Cardiac fibroblast (primary cell): Measurements from ENCODE around the gene GIGYF2.
A peak's percentile ranks its signal among the peaks of the same experiment; 100 is the strongest.
"Not testable (repeated sequence)": the region's sequence is repeated elsewhere in the genome, so short reads cannot be mapped to it uniquely, and the experiment has no call there.

Source experiments
- DNase-seq, 2 donors: peaks; one replicate each; pipeline versions ENCODE4 v3.0.0 to v3.0.0-alpha.2; 2010; ENCODE audit warnings: low read depth in 2 of 2
- H3K4me3 ChIP-seq, 2 donors: replicated peaks in 1 of 2; 1 replicate in 1 of 2; 2 replicates in 1 of 2; pipeline ENCODE4 v1.5.1; 2011; ENCODE audit warnings: low read depth in 2 of 2, low read length in 2 of 2, mild to moderate bottlenecking in 2 of 2, moderate library complexity in 1 of 2
- TF ChIP-seq, protein P1 (sequence below): IDR thresholded peaks from one replicate; pipeline ENCODE4 v1.5.1; 2011; ENCODE audit warnings: low read depth, mild to moderate bottlenecking, low read length, inconsistent platforms

Gene GIGYF2

GRCh38 chr2:232900811-232901735 lies 203.9 kb downstream of the GIGYF2 start:
- DNase-seq, result peak in 1 of 2 donors; percentile 5
- TF ChIP-seq, protein P1, sequence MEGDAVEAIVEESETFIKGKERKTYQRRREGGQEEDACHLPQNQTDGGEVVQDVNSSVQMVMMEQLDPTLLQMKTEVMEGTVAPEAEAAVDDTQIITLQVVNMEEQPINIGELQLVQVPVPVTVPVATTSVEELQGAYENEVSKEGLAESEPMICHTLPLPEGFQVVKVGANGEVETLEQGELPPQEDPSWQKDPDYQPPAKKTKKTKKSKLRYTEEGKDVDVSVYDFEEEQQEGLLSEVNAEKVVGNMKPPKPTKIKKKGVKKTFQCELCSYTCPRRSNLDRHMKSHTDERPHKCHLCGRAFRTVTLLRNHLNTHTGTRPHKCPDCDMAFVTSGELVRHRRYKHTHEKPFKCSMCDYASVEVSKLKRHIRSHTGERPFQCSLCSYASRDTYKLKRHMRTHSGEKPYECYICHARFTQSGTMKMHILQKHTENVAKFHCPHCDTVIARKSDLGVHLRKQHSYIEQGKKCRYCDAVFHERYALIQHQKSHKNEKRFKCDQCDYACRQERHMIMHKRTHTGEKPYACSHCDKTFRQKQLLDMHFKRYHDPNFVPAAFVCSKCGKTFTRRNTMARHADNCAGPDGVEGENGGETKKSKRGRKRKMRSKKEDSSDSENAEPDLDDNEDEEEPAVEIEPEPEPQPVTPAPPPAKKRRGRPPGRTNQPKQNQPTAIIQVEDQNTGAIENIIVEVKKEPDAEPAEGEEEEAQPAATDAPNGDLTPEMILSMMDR, result no peak
- H3K4me3 ChIP-seq, result no peak overlapping the region

GRCh38 chr2:232901736-232902578 lies 204.8 kb downstream of the GIGYF2 start:
- TF ChIP-seq, protein P1, result no peak
- no peak overlapping the region for H3K4me3 ChIP-seq
- DNase-seq, result peak; percentile 87 to 92

GRCh38 chr2:232903989-232904388 lies 206.9 kb downstream of the GIGYF2 start:
- H3K4me3 ChIP-seq, result no peak overlapping the region
- no peak for DNase-seq
- TF ChIP-seq, protein P1, result no peak

DNA sequence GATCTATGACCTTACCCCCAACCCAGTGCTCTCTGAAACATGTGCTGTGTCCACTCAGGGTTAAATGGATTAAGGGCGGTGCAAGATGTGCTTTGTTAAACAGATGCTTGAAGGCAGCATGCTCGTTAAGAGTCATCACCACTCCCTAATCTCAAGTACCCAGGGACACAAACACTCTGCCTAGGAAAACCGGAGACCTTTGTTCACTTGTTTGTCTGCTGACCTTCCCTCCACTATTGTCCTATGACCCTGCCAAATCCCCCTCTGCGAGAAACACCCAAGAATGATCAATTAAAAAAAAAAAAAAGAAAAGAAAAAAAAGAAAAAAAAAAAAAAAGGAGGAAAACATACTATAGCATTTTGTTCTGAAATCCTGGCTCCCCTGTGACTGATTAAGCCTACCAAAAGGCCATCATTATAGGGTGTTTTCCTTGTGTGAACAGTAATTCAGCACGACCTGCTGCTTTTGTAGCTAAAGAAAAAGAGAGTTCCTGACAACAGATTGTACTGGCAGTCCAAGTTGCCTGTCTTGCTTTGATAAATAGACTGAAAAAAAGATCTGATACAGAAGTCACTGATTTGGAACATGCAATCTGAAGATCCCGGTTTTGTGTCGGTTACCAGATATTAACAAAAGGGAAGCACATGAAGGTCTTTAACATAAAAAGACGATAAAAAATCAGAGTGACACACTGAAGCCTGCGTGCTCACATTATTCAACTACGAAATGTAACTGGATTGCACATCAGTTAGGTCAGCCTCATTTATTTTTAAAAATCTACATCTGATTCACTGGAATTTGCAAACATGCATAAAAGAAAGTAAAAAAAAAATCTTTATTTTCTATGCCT lies 210.0 kb downstream of the GIGYF2 start:
- H3K4me3 ChIP-seq, DNase-seq: not testable (repeated sequence)

DNA sequence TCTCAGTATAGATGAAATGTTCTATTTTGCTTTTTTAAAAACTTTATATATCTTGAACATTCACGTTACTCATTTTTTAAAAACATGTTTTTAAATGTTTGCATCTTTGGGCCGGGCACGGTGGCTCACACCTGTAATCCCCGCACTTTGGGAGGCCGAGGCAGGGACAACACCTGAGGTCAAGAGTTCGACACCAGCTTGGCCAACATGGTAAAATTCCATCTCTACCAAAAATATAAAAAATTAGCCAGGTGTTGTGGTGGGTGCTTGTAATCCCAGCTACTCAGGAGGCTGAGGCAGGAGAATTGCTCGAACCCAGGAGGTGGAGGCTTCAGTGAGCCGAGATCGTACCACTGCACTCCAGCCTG lies 210.6 kb downstream of the GIGYF2 start:
- not testable (repeated sequence) for DNase-seq, H3K4me3 ChIP-seq

GRCh38 chr2:232908695-232909094 lies 211.6 kb downstream of the GIGYF2 start:
- TF ChIP-seq, protein P1, result no peak
- H3K4me3 ChIP-seq, result no peak overlapping the region
- DNase-seq, result no peak
